NCI-H526 (cell line): ENCODE results near the gene ALDOA.
"Not testable (repeated sequence)": the region's sequence is repeated elsewhere in the genome, so short reads cannot be mapped to it uniquely, and the experiment has no call there.

Source experiments
- DNase-seq, 2 experiments: peaks; one replicate each; lab custom pipeline; 2025; lab: John Stamatoyannopoulos, UW

The ALDOA gene

GRCh38 chr16:30065102-30065942 lies at the start of gene ALDOA:
Gene ALDOA, plus strand, starts transcription at chr16:30065760. Its CDS starts 1,138 bp downstream, at chr16:30066898.
- DNase-seq, result peak; percentile 89 to 98

GRCh38 chr16:30016555-30017276 lies 48.8 kb upstream of the ALDOA start:
- DNase-seq, result no peak

GRCh38 chr16:30017277-30017656 lies 48.3 kb upstream of the ALDOA start:
- DNase-seq, result no peak

GRCh38 chr16:30017937-30018336 lies 47.6 kb upstream of the ALDOA start:
- DNase-seq, result not testable (repeated sequence)

GRCh38 chr16:30018731-30019158 lies 46.8 kb upstream of the ALDOA start:
- DNase-seq, result no peak

GRCh38 chr16:30022887-30023286 lies 42.7 kb upstream of the ALDOA start, which contains the start of gene C16orf92:
Gene C16orf92, plus strand, starts transcription at chr16:30023198. Its CDS starts 143 bp downstream, at chr16:30023341.
- no peak for DNase-seq

- no peak for DNase-seq
Observed at GRCh38 chr16:30023586-30023985, 42.0 kb upstream of the ALDOA start.

GRCh38 chr16:30024451-30024850 lies 41.1 kb upstream of the ALDOA start:
- DNase-seq, result no peak

GRCh38 chr16:30025156-30025555 lies 40.4 kb upstream of the ALDOA start:
- no peak for DNase-seq

- no peak for DNase-seq
Observed at GRCh38 chr16:30025574-30025973, 40.0 kb upstream of the ALDOA start.

GRCh38 chr16:30026449-30026848 lies 39.1 kb upstream of the ALDOA start:
- no peak for DNase-seq

GRCh38 chr16:30027588-30028437 lies 37.7 kb upstream of the ALDOA start:
- DNase-seq, result peak in 1 of 2 experiments; percentile 47

GRCh38 chr16:30028438-30029076 lies 37.0 kb upstream of the ALDOA start:
- DNase-seq, result no peak

GRCh38 chr16:30030011-30030685 lies 35.4 kb upstream of the ALDOA start:
- DNase-seq, result peak in 1 of 2 experiments; percentile 51

- peak; percentile 31 to 75 for DNase-seq
Observed at GRCh38 chr16:30030841-30031413, 34.6 kb upstream of the ALDOA start, which contains the start of gene TLCD3B. Gene TLCD3B, minus strand, starts transcription at chr16:30031271. Its CDS starts 744 bp downstream, at chr16:30030527.

GRCh38 chr16:30031477-30031918 lies 34.1 kb upstream of the ALDOA start:
- peak in 1 of 2 experiments; percentile 46 for DNase-seq

- peak; percentile 78 to 94 for DNase-seq
Observed at GRCh38 chr16:30032083-30032819, 33.3 kb upstream of the ALDOA start.

- no peak for DNase-seq
Observed at GRCh38 chr16:30033270-30033669, 32.3 kb upstream of the ALDOA start.

GRCh38 chr16:30040221-30040620 lies 25.3 kb upstream of the ALDOA start:
- no peak for DNase-seq

GRCh38 chr16:30040690-30041089 lies 24.9 kb upstream of the ALDOA start:
- not testable (repeated sequence) for DNase-seq
